GM12891 (cell line): ENCODE results near the gene TMEM156.
A peak's percentile ranks its signal among the peaks of the same experiment; 100 is the strongest.

Source experiments
- DNase-seq: peaks from one replicate; pipeline ENCODE4 v3.0.0; 2011; ENCODE audit warnings: low spot score; ENCODE audit not compliant: insufficient read length
- FAIRE-seq: peaks from 2 replicates; lab custom pipeline; 2011; peaks lifted over from hg19 to GRCh38; lab: Jason Lieb, UNC
- PAX5 ChIP-seq: IDR thresholded peaks from 2 replicates; pipeline ENCODE4 v1.6.1; 2011; ENCODE audit warnings: low read length, moderate library complexity, mild to moderate bottlenecking; ENCODE audit not compliant: insufficient read depth, severe bottlenecking
- POLR2A ChIP-seq: IDR thresholded peaks from 2 replicates; pipeline ENCODE4 v1.6.1; 2011; ENCODE audit warnings: low read depth, low read length, control low read depth
- POLR2AphosphoS5 ChIP-seq: IDR thresholded peaks from 2 replicates; pipeline ENCODE4 v1.6.1; 2011; ENCODE audit warnings: low read depth, low read length, control low read depth
- POU2F2 ChIP-seq: IDR thresholded peaks from 2 replicates; pipeline ENCODE4 v1.6.1; 2011; ENCODE audit warnings: low read depth, mild to moderate bottlenecking, control low read depth, low read length, moderate library complexity
- SPI1 ChIP-seq: IDR thresholded peaks from 2 replicates; pipeline ENCODE4 v1.6.1; 2011; ENCODE audit warnings: low read depth, low read length, control low read depth
- TAF1 ChIP-seq: IDR thresholded peaks from 2 replicates; pipeline ENCODE4 v1.6.1; 2011; ENCODE audit warnings: low read depth, low read length, control low read depth

Gene TMEM156

GRCh38 chr4:38939165-38939564 is 93.0 kb downstream of the TMEM156 start:
- FAIRE-seq: peak; percentile 80
- TF ChIP-seq PAX5 (no peak), POLR2A (no peak), SPI1 (peak; percentile 77)

DNA sequence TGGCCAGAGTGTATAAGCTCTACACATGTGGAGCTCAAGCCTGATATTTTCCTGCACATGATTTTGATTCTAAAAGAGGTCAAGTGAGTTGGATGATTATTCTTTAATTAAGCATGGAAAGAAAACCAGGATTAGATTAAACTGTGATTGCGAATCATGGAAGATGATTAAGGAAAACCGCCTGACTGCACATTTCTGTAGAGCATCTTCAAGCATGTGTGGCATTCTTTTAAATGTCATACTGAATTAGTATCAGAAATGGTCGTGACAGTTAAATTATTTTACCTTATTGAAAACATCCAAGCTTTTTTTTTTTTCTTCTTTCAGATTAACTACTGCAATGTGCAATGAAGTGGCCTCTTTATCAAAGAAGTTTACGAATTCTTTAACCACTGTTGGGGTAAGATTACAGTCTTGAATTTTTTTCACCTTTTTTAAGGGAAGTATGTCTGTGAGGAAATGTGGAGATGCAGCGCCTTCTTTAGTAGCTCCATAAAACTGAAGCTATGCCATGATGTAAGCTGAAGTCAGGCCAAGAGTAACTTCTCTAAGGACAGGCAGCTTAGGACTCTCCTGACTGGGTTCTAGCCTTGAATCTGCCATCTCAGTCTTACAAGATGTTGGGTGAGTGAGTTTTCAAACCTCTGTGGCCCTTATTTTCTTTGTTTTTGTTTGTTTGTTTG is 96.7 kb downstream of the TMEM156 start:
- DNase-seq (no peak), FAIRE-seq (no peak)
- TF ChIP-seq POLR2AphosphoS5 (no peak), POU2F2 (no peak), PAX5 (no peak), TAF1 (no peak), SPI1 (no peak), POLR2A (no peak)

More at GRCh38 chr4:38939165-38939564, 93.0 kb downstream of the TMEM156 start:
- DNase-seq: peak; percentile 42

GRCh38 chr4:38931125-38931524 is 101.1 kb downstream of the TMEM156 start:
- no peak for FAIRE-seq
- DNase-seq: no peak
- no peak for TF ChIP-seq POLR2A
- TF ChIP-seq PAX5: no peak
- TF ChIP-seq SPI1: no peak
- TF ChIP-seq TAF1: no peak
- no peak for TF ChIP-seq POLR2AphosphoS5
- no peak for TF ChIP-seq POU2F2

DNA sequence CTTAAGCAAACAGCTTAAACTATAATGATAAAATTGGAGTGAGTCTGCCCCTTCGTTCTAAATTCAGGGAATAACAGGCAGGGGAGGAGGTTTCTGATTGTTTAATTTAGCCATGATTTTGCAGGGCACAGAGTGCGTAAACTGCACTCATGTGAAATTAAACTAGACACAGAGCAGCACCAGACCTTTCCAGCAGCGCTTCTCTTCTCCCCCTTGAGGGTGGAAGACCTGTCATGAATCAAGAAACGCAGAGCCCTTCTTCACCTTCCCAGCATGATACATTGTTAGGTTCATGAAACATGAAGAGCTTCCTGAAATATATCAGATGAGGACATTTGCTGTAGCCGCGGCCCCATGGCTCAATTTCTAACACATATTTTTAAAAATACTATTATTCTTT is 101.5 kb downstream of the TMEM156 start:
- no peak for TF ChIP-seq TAF1
- no peak for TF ChIP-seq SPI1
- no peak for TF ChIP-seq POU2F2
- no peak for TF ChIP-seq PAX5
- no peak for TF ChIP-seq POLR2A
- no peak for TF ChIP-seq POLR2AphosphoS5
- FAIRE-seq: no peak
- no peak for DNase-seq

GRCh38 chr4:38930204-38930603 is 102.0 kb downstream of the TMEM156 start:
- DNase-seq: peak; percentile 32
- TF ChIP-seq POU2F2 (0 out of 2 replicates have a peak, but pooled peaks have one; percentile 19), PAX5 (no peak), SPI1 (no peak), POLR2A (no peak)
- FAIRE-seq: peak; percentile 61

GRCh38 chr4:38928974-38929373 is 103.2 kb downstream of the TMEM156 start:
- TF ChIP-seq TAF1 (no peak), POU2F2 (no peak), SPI1 (no peak), PAX5 (no peak), POLR2AphosphoS5 (no peak), POLR2A (no peak)
- DNase-seq (no peak), FAIRE-seq (no peak)

DNA sequence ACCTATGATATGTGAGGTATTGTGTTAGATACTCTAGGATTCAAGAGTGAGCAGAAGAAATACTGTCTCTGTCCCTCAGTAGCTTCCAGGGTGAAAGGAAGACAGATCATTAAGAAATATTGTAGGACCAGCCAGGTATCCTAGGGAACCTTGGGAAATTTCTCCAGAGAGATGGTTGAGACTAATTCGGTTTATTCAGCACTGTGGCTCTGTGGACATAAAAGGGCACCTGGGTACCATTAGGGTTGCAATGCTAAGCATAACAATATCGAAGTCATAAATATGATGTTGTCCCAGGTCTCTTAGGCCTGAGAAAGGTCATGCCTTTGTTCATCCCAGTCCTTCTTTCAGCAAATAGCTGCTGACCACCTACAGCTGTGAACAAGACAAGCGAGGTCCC is 103.6 kb downstream of the TMEM156 start:
- FAIRE-seq (no peak), DNase-seq (no peak)
- TF ChIP-seq PAX5 (no peak), POLR2AphosphoS5 (no peak), TAF1 (no peak), POLR2A (no peak), SPI1 (no peak), POU2F2 (no peak)

DNA sequence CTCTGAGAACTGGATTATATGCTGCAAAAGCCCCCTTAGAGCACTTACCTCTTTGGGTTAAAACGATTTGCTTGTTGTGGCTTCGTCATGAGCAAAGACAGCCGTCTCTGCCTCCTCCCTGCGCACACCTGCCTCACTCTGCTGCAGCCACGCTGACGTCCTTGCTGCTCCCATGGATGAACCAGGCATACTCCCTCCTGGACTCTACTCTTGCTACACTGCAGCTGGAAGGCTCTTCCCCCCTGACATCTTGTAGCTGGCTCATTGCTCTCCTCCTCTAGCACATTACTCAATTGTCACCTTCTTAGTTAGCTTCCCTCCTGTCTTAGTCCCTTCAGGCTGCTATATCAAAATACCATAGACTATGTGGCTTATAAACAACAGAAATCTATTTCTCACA is 105.3 kb downstream of the TMEM156 start:
- no peak for DNase-seq
- TF ChIP-seq TAF1: no peak
- no peak for TF ChIP-seq PAX5
- no peak for TF ChIP-seq POU2F2
- TF ChIP-seq POLR2A: no peak
- TF ChIP-seq POLR2AphosphoS5: no peak
- no peak for TF ChIP-seq SPI1
- no peak for FAIRE-seq

DNA sequence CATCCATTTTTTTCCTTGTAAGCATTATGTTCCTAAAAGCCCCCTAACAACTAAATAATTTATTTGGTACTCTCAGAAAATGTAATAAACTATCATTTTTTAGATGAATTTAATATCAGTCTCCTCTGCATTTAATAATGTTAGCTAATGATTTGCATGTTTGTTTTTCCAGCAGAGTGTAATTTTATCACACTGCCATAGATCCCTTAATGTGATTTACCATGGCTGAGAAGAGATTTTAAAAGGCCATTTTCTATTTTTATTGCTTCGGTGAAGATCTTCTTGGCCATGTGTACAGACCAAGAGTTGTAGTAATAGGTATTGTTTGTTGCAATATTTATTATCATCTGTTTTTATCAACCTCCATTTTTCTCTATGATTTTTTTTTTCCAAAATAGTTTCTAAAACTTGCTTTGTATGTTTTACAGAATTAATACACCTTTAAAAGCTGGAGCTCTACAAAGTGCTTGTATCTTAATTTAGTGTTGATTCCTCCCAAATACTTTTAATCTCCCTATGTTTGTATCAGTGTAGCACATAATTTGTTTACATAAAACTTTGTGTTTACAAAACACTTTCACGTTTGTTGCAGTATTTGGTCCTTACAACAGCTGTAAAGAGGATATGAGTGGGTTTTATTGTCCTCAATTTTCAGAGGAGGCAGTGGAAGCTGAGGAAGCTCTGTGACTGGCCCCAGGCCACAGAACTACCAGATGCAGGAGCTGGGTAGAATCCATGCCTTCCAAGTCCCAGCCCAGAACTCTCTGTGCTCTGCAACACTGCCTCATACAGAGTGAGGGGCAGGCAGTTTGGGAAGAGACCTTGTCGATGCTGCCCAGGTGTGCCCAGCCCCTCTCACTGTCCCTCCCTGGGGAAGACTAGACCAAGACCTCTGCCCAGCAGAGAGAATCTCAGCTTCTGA is 106.5 kb downstream of the TMEM156 start:
- FAIRE-seq: no peak
- no peak for DNase-seq
- no peak for TF ChIP-seq POLR2AphosphoS5
- no peak for TF ChIP-seq POLR2A
- TF ChIP-seq SPI1: no peak
- TF ChIP-seq TAF1: no peak
- TF ChIP-seq POU2F2: no peak
- no peak for TF ChIP-seq PAX5
